C4-2B (cell line): ENCODE measurements around the gene C1QTNF9B.

ENCODE experiments used
- CTCF ChIP-seq: fragments of 450-650 bp; conservative IDR thresholded peaks from 2 replicates; pipeline ENCODE4 v1.5.1; 2017; ENCODE audit warnings: mild to moderate bottlenecking
- ZFX ChIP-seq: fragments of 450-650 bp; IDR thresholded peaks from 2 replicates; pipeline ENCODE4 v1.6.1; 2017

- no peak for TF ChIP-seq CTCF
- TF ChIP-seq ZFX: no peak
Measured at GRCh38 chr13:23851106-23851505, 46.2 kb downstream of the C1QTNF9B start.
